ENCODE results near the gene BRSK2. TPM values are rescaled to one million over a fixed set of nuclear protein-coding genes. Genes with fewer than 3 reads are reported as not detected.

BRSK2 gene
- polyA plus RNA-seq, 1 of the 3 experiments (the other 2 are of a cell fraction): 0.64 TPM

DNA sequence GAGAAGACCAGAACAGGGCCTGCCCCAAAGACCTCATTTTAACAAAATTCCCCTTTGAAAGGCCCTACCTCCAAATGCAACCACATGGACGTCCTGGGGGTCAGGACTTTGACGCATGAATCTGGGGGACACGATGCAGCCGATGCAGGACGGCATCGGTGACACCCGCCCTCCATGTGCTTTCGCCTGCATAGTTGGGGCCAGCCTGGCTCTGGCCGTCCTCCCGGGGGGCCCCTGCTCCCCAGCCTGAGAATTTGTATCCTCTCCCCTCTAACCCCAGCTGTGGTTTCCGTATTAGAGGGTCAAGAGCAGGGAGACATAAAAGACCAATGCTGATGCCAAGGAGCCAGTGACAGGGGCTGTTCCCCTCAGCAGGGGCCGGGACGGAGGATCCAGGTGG is 18.4 kb upstream of the BRSK2 start:
- Histone ChIP-seq H3K4me1 (ENCODE audit: control insufficient read depth in 1 of 2, insufficient read depth in 2 of 2, low read depth in 1 of 2, low read length in 1 of 2) (no peaks in the 10 kb centered on the region), H3K4me3 (ENCODE audit: low read depth in 2 of 2, low read length in 1 of 2) (no peak overlapping the region), H4K20me1 (ENCODE audit: insufficient read depth) (no peaks in the 10 kb centered on the region), H3K36me3 (replicated peaks in 1 of 2; ENCODE audit: control insufficient read depth in 1 of 2, insufficient read depth in 2 of 2, low read length in 1 of 2) (no peaks in the 10 kb centered on the region), H3K9me3 (no peaks in the 10 kb centered on the region), H3K27me3 (ENCODE audit: insufficient read depth) (no peaks in the 10 kb centered on the region), H2AFZ (ENCODE audit: low read depth) (no peak overlapping the region), H3K9ac (no peak overlapping the region), H3K4me2 (no peak overlapping the region), H3K27ac (ENCODE audit: low read depth in 2 of 2, low read length in 1 of 2) (no peak overlapping the region), H3K79me2 (ENCODE audit: insufficient read depth) (no peaks in the 10 kb centered on the region), H3K9me2 (no peaks in the 10 kb centered on the region), H3F3A (replicated peaks; ENCODE audit: insufficient read depth) (no peaks in the 10 kb centered on the region)
- peak; percentile 18 for DNase-seq
- no peak for TF ChIP-seq FOXM1 (IDR thresholded peaks at IDR 0.05; ENCODE audit: low read depth)
- TF ChIP-seq TAF1 (IDR thresholded peaks at IDR 0.05; ENCODE audit: borderline replicate concordance, low read depth, low read length): no peak
- no peak for TF ChIP-seq GATA2 (CRISPR knock-in tag; IDR thresholded peaks at IDR 0.05)
- WGBS (ENCODE audit: low lambda C conversion rate): 82% methylated on average over 11 of the region's 13 CpGs
- POLR2A ChIA-PET: no interaction called here
- CTCF ChIA-PET: interaction anchor here (0.9 kb wide), 1 partner anchor 175 kb away, joined by 3 read pairs; no protein-coding TSS in a partner anchor

- DNase-seq: peak; percentile 24
- Histone ChIP-seq H3K4me2 (no peak overlapping the region), H3K9ac (no peak overlapping the region), H3K79me2 (ENCODE audit: insufficient read depth) (no peaks in the 10 kb centered on the region), H3K4me3 (ENCODE audit: low read depth in 2 of 2, low read length in 1 of 2) (no peak overlapping the region), H3K27ac (ENCODE audit: low read depth in 2 of 2, low read length in 1 of 2) (no peak overlapping the region), H3F3A (replicated peaks; ENCODE audit: insufficient read depth) (no peaks in the 10 kb centered on the region), H2AFZ (ENCODE audit: low read depth) (no peak overlapping the region), H3K27me3 (ENCODE audit: insufficient read depth) (no peaks in the 10 kb centered on the region), H3K9me3 (no peaks in the 10 kb centered on the region), H3K36me3 (replicated peaks in 1 of 2; ENCODE audit: control insufficient read depth in 1 of 2, insufficient read depth in 2 of 2, low read length in 1 of 2) (no peaks in the 10 kb centered on the region), H4K20me1 (ENCODE audit: insufficient read depth) (no peaks in the 10 kb centered on the region), H3K4me1 (ENCODE audit: control insufficient read depth in 1 of 2, insufficient read depth in 2 of 2, low read depth in 1 of 2, low read length in 1 of 2) (no peaks in the 10 kb centered on the region), H3K9me2 (no peaks in the 10 kb centered on the region)
- 65% methylated on average over 16 of the region's 26 CpGs for WGBS (ENCODE audit: low lambda C conversion rate)
- no peak for TF ChIP-seq GABPA (IDR thresholded peaks at IDR 0.05; ENCODE audit: low read depth)
- TF ChIP-seq GATA2 (CRISPR knock-in tag; IDR thresholded peaks at IDR 0.05): no peak
- no peak for TF ChIP-seq POLR2AphosphoS5 (IDR thresholded peaks at IDR 0.05; ENCODE audit: low read depth, low read length)
- TF ChIP-seq SMC3 (IDR thresholded peaks at IDR 0.05; ENCODE audit: low read depth, low read length): no peak
- TF ChIP-seq USF2 (IDR thresholded peaks at IDR 0.05; ENCODE audit: borderline replicate concordance, low read depth, low read length): no peak
- TF ChIP-seq NRF1 (IDR thresholded peaks at IDR 0.05; ENCODE audit: low read depth, low read length): no peak
- no peak for TF ChIP-seq TAF1 (IDR thresholded peaks at IDR 0.05; ENCODE audit: borderline replicate concordance, low read depth, low read length)
- CTCF ChIA-PET: no interaction called here
- POLR2A ChIA-PET: no interaction called here
These were observed 17.8 kb upstream of the BRSK2 start for GRCh38 chr11:1371836-1372465.

GRCh38 chr11:1372660-1373059 is 17.1 kb upstream of the BRSK2 start:
- H3K4me1 ChIP-seq (ENCODE audit: control insufficient read depth in 1 of 2, insufficient read depth in 2 of 2, low read depth in 1 of 2, low read length in 1 of 2): no peaks in the 10 kb centered on the region
- no peaks in the 10 kb centered on the region for H3K9me2 ChIP-seq
- no peak for DNase-seq
- ChIA-PET CTCF (no interaction called here), POLR2A (no interaction called here)
- H3K9me3 ChIP-seq: no peaks in the 10 kb centered on the region
- H3K9ac ChIP-seq: no peak overlapping the region
- H3K4me2 ChIP-seq: no peak overlapping the region
- no peaks in the 10 kb centered on the region for H3F3A ChIP-seq (replicated peaks; ENCODE audit: insufficient read depth)
- no peaks in the 10 kb centered on the region for H4K20me1 ChIP-seq (ENCODE audit: insufficient read depth)
- H3K79me2 ChIP-seq (ENCODE audit: insufficient read depth): no peaks in the 10 kb centered on the region
- H3K36me3 ChIP-seq (replicated peaks in 1 of 2; ENCODE audit: control insufficient read depth in 1 of 2, insufficient read depth in 2 of 2, low read length in 1 of 2): no peaks in the 10 kb centered on the region
- H2AFZ ChIP-seq (ENCODE audit: low read depth): no peak overlapping the region
- no peak overlapping the region for H3K4me3 ChIP-seq (ENCODE audit: low read depth in 2 of 2, low read length in 1 of 2)
- no peaks in the 10 kb centered on the region for H3K27me3 ChIP-seq (ENCODE audit: insufficient read depth)
- no peak overlapping the region for H3K27ac ChIP-seq (ENCODE audit: low read depth in 2 of 2, low read length in 1 of 2)
- 75% methylated on average over 8 of the region's 8 CpGs for WGBS (ENCODE audit: low lambda C conversion rate)
- TF ChIP-seq FOSL2 (IDR thresholded peaks at IDR 0.05; ENCODE audit: borderline replicate concordance, low read depth) (no peak), YY1 (IDR thresholded peaks at IDR 0.05; ENCODE audit: low read depth) (no peak), SMC3 (IDR thresholded peaks at IDR 0.05; ENCODE audit: low read depth, low read length) (no peak), POLR2AphosphoS5 (IDR thresholded peaks at IDR 0.05; ENCODE audit: low read depth, low read length) (no peak), TEAD4 (IDR thresholded peaks at IDR 0.05; ENCODE audit: borderline replicate concordance, insufficient read depth) (no peak), TCF12 (IDR thresholded peaks at IDR 0.05) (no peak), JUND (IDR thresholded peaks at IDR 0.05) (no peak), USF2 (IDR thresholded peaks at IDR 0.05; ENCODE audit: borderline replicate concordance, low read depth, low read length) (no peak), RFX5 (IDR thresholded peaks at IDR 0.05; ENCODE audit: low read length) (no peak), FOXM1 (IDR thresholded peaks at IDR 0.05; ENCODE audit: low read depth) (no peak), ELF1 (IDR thresholded peaks at IDR 0.05) (no peak), EP300 (IDR thresholded peaks at IDR 0.05; ENCODE audit: borderline replicate concordance in 1 of 2, low read depth in 1 of 2, low read length in 1 of 2) (no peak), FOXJ3 (CRISPR knock-in tag; IDR thresholded peaks at IDR 0.05) (no peak)
- TF ChIP-seq, protein P1, sequence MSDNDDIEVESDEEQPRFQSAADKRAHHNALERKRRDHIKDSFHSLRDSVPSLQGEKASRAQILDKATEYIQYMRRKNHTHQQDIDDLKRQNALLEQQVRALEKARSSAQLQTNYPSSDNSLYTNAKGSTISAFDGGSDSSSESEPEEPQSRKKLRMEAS (IDR thresholded peaks at IDR 0.05; ENCODE audit: low read depth): no peak
- TF ChIP-seq, protein P2, sequence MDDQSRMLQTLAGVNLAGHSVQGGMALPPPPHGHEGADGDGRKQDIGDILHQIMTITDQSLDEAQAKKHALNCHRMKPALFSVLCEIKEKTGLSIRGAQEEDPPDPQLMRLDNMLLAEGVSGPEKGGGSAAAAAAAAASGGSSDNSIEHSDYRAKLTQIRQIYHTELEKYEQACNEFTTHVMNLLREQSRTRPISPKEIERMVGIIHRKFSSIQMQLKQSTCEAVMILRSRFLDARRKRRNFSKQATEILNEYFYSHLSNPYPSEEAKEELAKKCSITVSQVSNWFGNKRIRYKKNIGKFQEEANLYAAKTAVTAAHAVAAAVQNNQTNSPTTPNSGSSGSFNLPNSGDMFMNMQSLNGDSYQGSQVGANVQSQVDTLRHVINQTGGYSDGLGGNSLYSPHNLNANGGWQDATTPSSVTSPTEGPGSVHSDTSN (IDR thresholded peaks at IDR 0.05): no peak
